ENCODE data around the gene ZNF316. TPM values are rescaled to one million over a fixed set of nuclear protein-coding genes. Genes with fewer than 3 reads are reported as not detected.
"Not testable (repeated sequence)": the region's sequence is repeated elsewhere in the genome, so short reads cannot be mapped to it uniquely, and the experiment has no call there.

Gene ZNF316
- total RNA-seq, 1 donor from 2014 or later = 30.1 TPM

- no peak for DNase-seq
These were observed 15.7 kb upstream of the ZNF316 start for GRCh38 chr7:6621195-6622133.

GRCh38 chr7:6622134-6622710 is 14.9 kb upstream of the ZNF316 start:
- no peak for DNase-seq

GRCh38 chr7:6623589-6624245 is 13.4 kb upstream of the ZNF316 start:
- DNase-seq = no peak

GRCh38 chr7:6624246-6624611 is 12.9 kb upstream of the ZNF316 start:
- DNase-seq = no peak

GRCh38 chr7:6628045-6628444 is 9.1 kb upstream of the ZNF316 start:
- peak; percentile 19 for DNase-seq

- no peak for DNase-seq
These were observed 6.9 kb upstream of the ZNF316 start for GRCh38 chr7:6630007-6630849.

GRCh38 chr7:6631605-6632004 is 5.5 kb upstream of the ZNF316 start:
- DNase-seq = no peak

- DNase-seq = no peak
These were observed 3.1 kb upstream of the ZNF316 start for GRCh38 chr7:6634021-6634420.

- not testable (repeated sequence) for DNase-seq
These were observed 2.1 kb upstream of the ZNF316 start for GRCh38 chr7:6634971-6635370.

- peak; percentile 58 for DNase-seq
These were observed 569 bp downstream of the ZNF316 start for GRCh38 chr7:6637544-6638229.

GRCh38 chr7:6639032-6639431 is 1.9 kb downstream of the ZNF316 start:
- no peak for DNase-seq

- no peak for DNase-seq
These were observed 2.5 kb downstream of the ZNF316 start for GRCh38 chr7:6639627-6640026.

GRCh38 chr7:6640246-6640721 is 3.2 kb downstream of the ZNF316 start:
- DNase-seq = peak; percentile 22

- DNase-seq = no peak
These were observed 4.4 kb downstream of the ZNF316 start for GRCh38 chr7:6641305-6642035.

GRCh38 chr7:6642239-6642839 is 5.2 kb downstream of the ZNF316 start:
- no peak for DNase-seq

GRCh38 chr7:6642861-6643640 is 5.9 kb downstream of the ZNF316 start:
- no peak for DNase-seq

- no peak for DNase-seq
These were observed 7.0 kb downstream of the ZNF316 start for GRCh38 chr7:6643915-6644625.

GRCh38 chr7:6644728-6645127 is 7.6 kb downstream of the ZNF316 start:
- no peak for DNase-seq

GRCh38 chr7:6646465-6646864 is 9.3 kb downstream of the ZNF316 start:
- no peak for DNase-seq
